Measurements from ENCODE around the gene C6orf47. TPM values are rescaled to one million over a fixed set of nuclear protein-coding genes. Genes with fewer than 3 reads are reported as not detected.
"Not testable (repeated sequence)": the region's sequence is repeated elsewhere in the genome, so short reads cannot be mapped to it uniquely, and the experiment has no call there.

Gene C6orf47
- 10 to 100 TPM; 17.3 to 22.9 (median 18.4) TPM for polyA plus RNA-seq (ENCODE audit: insufficient read length in 3 of 3)
- long read RNA-seq, donor 1, transcript C6orf47-202 (1 exons, 2,475 nt): major isoform, 16 of 16 reads
- long read RNA-seq, donor 1, partial matches to known transcripts: 0 of 16 reads
- long read RNA-seq, donor 1, other reads (novel, unspliced or antisense): 0 of 16 reads
- long read RNA-seq, donor 2, transcript C6orf47-202 (1 exons, 2,475 nt): major isoform, 18 of 18 reads
- long read RNA-seq, donor 2, partial matches to known transcripts: 0 of 18 reads
- long read RNA-seq, donor 2, other reads (novel, unspliced or antisense): 0 of 18 reads
- long read RNA-seq, donor 3, transcript C6orf47-202 (1 exons, 2,475 nt): major isoform, 27 of 27 reads
- long read RNA-seq, donor 3, partial matches to known transcripts: 0 of 27 reads
- long read RNA-seq, donor 3, other reads (novel, unspliced or antisense): 0 of 27 reads
- long read RNA-seq, donor 4, transcript C6orf47-202 (1 exons, 2,475 nt): major isoform, 17 of 17 reads
- long read RNA-seq, donor 4, partial matches to known transcripts: 0 of 17 reads
- long read RNA-seq, donor 4, other reads (novel, unspliced or antisense): 0 of 17 reads
- long read RNA-seq, donor 5: 0 reads
- long read RNA-seq, donor 6, transcript C6orf47-202 (1 exons, 2,475 nt): major isoform, 19 of 19 reads
- long read RNA-seq, donor 6, partial matches to known transcripts: 0 of 19 reads
- long read RNA-seq, donor 6, other reads (novel, unspliced or antisense): 0 of 19 reads
- long read RNA-seq, donor 7, transcript C6orf47-202 (1 exons, 2,475 nt): major isoform, 24 of 24 reads
- long read RNA-seq, donor 7, partial matches to known transcripts: 0 of 24 reads
- long read RNA-seq, donor 7, other reads (novel, unspliced or antisense): 0 of 24 reads
- long read RNA-seq, donor 8: 0 reads
- long read RNA-seq, donor 9, transcript C6orf47-202 (1 exons, 2,475 nt): major isoform, 21 of 21 reads
- long read RNA-seq, donor 9, partial matches to known transcripts: 0 of 21 reads
- long read RNA-seq, donor 9, other reads (novel, unspliced or antisense): 0 of 21 reads
- long read RNA-seq, donor 10, transcript C6orf47-202 (1 exons, 2,475 nt): major isoform, 22 of 22 reads
- long read RNA-seq, donor 10, partial matches to known transcripts: 0 of 22 reads
- long read RNA-seq, donor 10, other reads (novel, unspliced or antisense): 0 of 22 reads
- long read RNA-seq, donor 11, transcript C6orf47-202 (1 exons, 2,475 nt): major isoform, 16 of 16 reads
- long read RNA-seq, donor 11, partial matches to known transcripts: 0 of 16 reads
- long read RNA-seq, donor 11, other reads (novel, unspliced or antisense): 0 of 16 reads
- long read RNA-seq, donor 12, transcript C6orf47-202 (1 exons, 2,475 nt): major isoform, 9 of 9 reads
- long read RNA-seq, donor 12, partial matches to known transcripts: 0 of 9 reads
- long read RNA-seq, donor 12, other reads (novel, unspliced or antisense): 0 of 9 reads
- long read RNA-seq, donor 13: 0 reads
- long read RNA-seq, donor 14, transcript C6orf47-202 (1 exons, 2,475 nt): major isoform, 23 of 23 reads
- long read RNA-seq, donor 14, partial matches to known transcripts: 0 of 23 reads
- long read RNA-seq, donor 14, other reads (novel, unspliced or antisense): 0 of 23 reads
- long read RNA-seq, donor 15, transcript C6orf47-202 (1 exons, 2,475 nt): major isoform, 11 of 11 reads
- long read RNA-seq, donor 15, partial matches to known transcripts: 0 of 11 reads
- long read RNA-seq, donor 15, other reads (novel, unspliced or antisense): 0 of 11 reads
- long read RNA-seq, donor 16, transcript C6orf47-202 (1 exons, 2,475 nt): major isoform, 66 of 66 reads
- long read RNA-seq, donor 16, partial matches to known transcripts: 0 of 66 reads
- long read RNA-seq, donor 16, other reads (novel, unspliced or antisense): 0 of 66 reads

GRCh38 chr6:31660381-31661261, at the start of gene C6orf47:
Gene C6orf47, minus strand, starts transcription at chr6:31660778. Its CDS starts 831 bp downstream, at chr6:31659947.
- DNase-seq (ENCODE audit: extremely low read depth in 1 of 11, low read depth in 9 of 11, low spot score in 4 of 11): peak in 9 of 11 donors; percentile 66 to 82 (median 78)

GRCh38 chr6:31709157-31709556, 48.6 kb upstream of the C6orf47 start:
- not testable (repeated sequence) for DNase-seq (ENCODE audit: extremely low read depth in 1 of 11, low read depth in 9 of 11, low spot score in 4 of 11)

- DNase-seq (ENCODE audit: extremely low read depth in 1 of 11, low read depth in 9 of 11, low spot score in 4 of 11): no peak
Observed at GRCh38 chr6:31708224-31708623, 47.6 kb upstream of the C6orf47 start.

GRCh38 chr6:31707701-31708100, 47.1 kb upstream of the C6orf47 start:
- no peak for DNase-seq (ENCODE audit: extremely low read depth in 1 of 11, low read depth in 9 of 11, low spot score in 4 of 11)

- DNase-seq (ENCODE audit: extremely low read depth in 1 of 11, low read depth in 9 of 11, low spot score in 4 of 11): no peak
Observed at GRCh38 chr6:31706599-31706998, 46.0 kb upstream of the C6orf47 start, which contains the start of gene LY6G6F. Gene LY6G6F, plus strand, starts transcription at chr6:31706866. Its CDS starts 41 bp downstream, at chr6:31706907.

GRCh38 chr6:31705931-31706330, 45.4 kb upstream of the C6orf47 start:
- no peak for DNase-seq (ENCODE audit: extremely low read depth in 1 of 11, low read depth in 9 of 11, low spot score in 4 of 11)

- DNase-seq (ENCODE audit: extremely low read depth in 1 of 11, low read depth in 9 of 11, low spot score in 4 of 11): peak; percentile 97 to 99 (median 98)
Observed at GRCh38 chr6:31702819-31703716, 42.5 kb upstream of the C6orf47 start, which contains the start of gene ABHD16A. Gene ABHD16A, minus strand, starts transcription at chr6:31703324. Its CDS starts 43 bp downstream, at chr6:31703281.

- no peak for DNase-seq (ENCODE audit: extremely low read depth in 1 of 11, low read depth in 9 of 11, low spot score in 4 of 11)
Observed at GRCh38 chr6:31702405-31702818, 41.8 kb upstream of the C6orf47 start.

GRCh38 chr6:31701666-31702404, 41.3 kb upstream of the C6orf47 start:
- no peak for DNase-seq (ENCODE audit: extremely low read depth in 1 of 11, low read depth in 9 of 11, low spot score in 4 of 11)

GRCh38 chr6:31700740-31701401, 40.3 kb upstream of the C6orf47 start:
- no peak for DNase-seq (ENCODE audit: extremely low read depth in 1 of 11, low read depth in 9 of 11, low spot score in 4 of 11)

GRCh38 chr6:31697555-31697954, 37.0 kb upstream of the C6orf47 start:
- no peak for DNase-seq (ENCODE audit: extremely low read depth in 1 of 11, low read depth in 9 of 11, low spot score in 4 of 11)

GRCh38 chr6:31693535-31693934, 33.0 kb upstream of the C6orf47 start:
- no peak for DNase-seq (ENCODE audit: extremely low read depth in 1 of 11, low read depth in 9 of 11, low spot score in 4 of 11)

- no peak for DNase-seq (ENCODE audit: extremely low read depth in 1 of 11, low read depth in 9 of 11, low spot score in 4 of 11)
Observed at GRCh38 chr6:31692886-31693285, 32.3 kb upstream of the C6orf47 start.

GRCh38 chr6:31692353-31692752, 31.8 kb upstream of the C6orf47 start:
- no peak for DNase-seq (ENCODE audit: extremely low read depth in 1 of 11, low read depth in 9 of 11, low spot score in 4 of 11)
